ENCODE data around the gene PPFIA4. TPM values are rescaled to one million over a fixed set of nuclear protein-coding genes. Genes with fewer than 3 reads are reported as not detected.
"Not testable (repeated sequence)": the region's sequence is repeated elsewhere in the genome, so short reads cannot be mapped to it uniquely, and the experiment has no call there.

Gene PPFIA4
- total and polyA plus RNA-seq, 10 donors: 0.21 to 12.0 (median 4.9) TPM

- Histone ChIP-seq H3K9me3 (no peaks in the 10 kb centered on the region), H3K27me3 (replicated peaks in 1 of 7) (no peaks in the 10 kb centered on the region), H3K4me3 (no peak overlapping the region), H3K4me1 (peaks cover 0 to 21% (median 0%) of the 10 kb centered on the region in 6 donors), H3K27ac (no peak overlapping the region), H3K36me3 (peaks cover 5 to 100% (median 97%) of the 10 kb centered on the region in 6 donors)
- DNase-seq: no peak
- TF ChIP-seq POLR2A (IDR thresholded peaks at IDR 0.05) (no peak), CTCF (IDR thresholded peaks at IDR 0.05 in 8 of 11, conservative IDR thresholded peaks at IDR 0.05 in 3 of 11) (no peak), POLR2AphosphoS5 (IDR thresholded peaks at IDR 0.05) (no peak)
- intact Hi-C loops (cut with DNase I; ENCODE audit: low total_unique reads): no loop called here
- 83 to 92% (median 90%) methylated on average over 6 of the region's 6 CpGs for WGBS, 5 donors
Observed at GRCh38 chr1:203017692-203018091, 8.6 kb upstream of the PPFIA4 start.

DNA sequence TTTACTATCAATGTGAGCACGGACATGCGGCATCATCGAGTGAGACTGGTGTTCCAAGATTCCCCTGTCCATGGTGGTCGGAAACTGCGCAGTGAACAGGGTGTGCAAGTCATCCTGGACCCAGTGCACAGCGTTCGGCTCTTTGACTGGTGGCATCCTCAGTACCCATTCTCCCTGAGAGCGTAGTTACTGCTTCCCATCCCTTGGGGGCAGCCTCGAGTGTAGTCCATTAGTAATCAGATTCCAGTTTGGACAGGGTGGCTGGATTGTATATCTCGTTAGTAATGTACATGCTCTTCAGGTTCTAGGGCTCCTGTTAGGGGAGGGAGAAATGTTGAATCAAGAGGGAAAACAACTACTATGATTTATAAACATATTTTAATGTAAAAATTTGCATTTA is 3.4 kb upstream of the PPFIA4 start:
- 94 to 99% (median 96%) methylated on average over 4 to 5 of the region's 10 CpGs for WGBS, 5 donors
- H3K9me3 ChIP-seq; H3K27ac ChIP-seq; DNase-seq; H3K4me3 ChIP-seq; intact Hi-C loops (cut with DNase I; ENCODE audit: low total_unique reads): not testable (repeated sequence)
- peaks cover 5 to 69% (median 59%) of the 10 kb centered on the region in 6 donors for H3K36me3 ChIP-seq
- H3K27me3 ChIP-seq (replicated peaks in 1 of 7): peaks cover 0 to 16% (median 6%) of the 10 kb centered on the region in 7 donors
- H3K4me1 ChIP-seq: peaks cover 0 to 23% (median 14%) of the 10 kb centered on the region in 6 donors

- Histone ChIP-seq H3K27me3 (replicated peaks in 1 of 7) (peaks cover 0 to 21% (median 6%) of the 10 kb centered on the region in 7 donors), H3K4me3 (peak overlapping the region in 4 of 8 donors; percentile 44 to 75 (median 56)), H3K4me1 (peaks cover 0 to 26% (median 17%) of the 10 kb centered on the region in 6 donors), H3K36me3 (peaks cover 5 to 41% (median 36%) of the 10 kb centered on the region in 6 donors), H3K9me3 (no peaks in the 10 kb centered on the region), H3K27ac (peak overlapping the region in 5 of 8 donors; percentile 29 to 59 (median 53))
- DNase-seq: no peak
- intact Hi-C loops (cut with DNase I; ENCODE audit: low total_unique reads): no loop called here
- TF ChIP-seq POLR2AphosphoS5 (IDR thresholded peaks at IDR 0.05) (no peak), POLR2A (IDR thresholded peaks at IDR 0.05) (no peak), CTCF (IDR thresholded peaks at IDR 0.05 in 8 of 11, conservative IDR thresholded peaks at IDR 0.05 in 3 of 11) (no peak)
Observed at GRCh38 chr1:203025686-203026030, 633 bp upstream of the PPFIA4 start.

DNA sequence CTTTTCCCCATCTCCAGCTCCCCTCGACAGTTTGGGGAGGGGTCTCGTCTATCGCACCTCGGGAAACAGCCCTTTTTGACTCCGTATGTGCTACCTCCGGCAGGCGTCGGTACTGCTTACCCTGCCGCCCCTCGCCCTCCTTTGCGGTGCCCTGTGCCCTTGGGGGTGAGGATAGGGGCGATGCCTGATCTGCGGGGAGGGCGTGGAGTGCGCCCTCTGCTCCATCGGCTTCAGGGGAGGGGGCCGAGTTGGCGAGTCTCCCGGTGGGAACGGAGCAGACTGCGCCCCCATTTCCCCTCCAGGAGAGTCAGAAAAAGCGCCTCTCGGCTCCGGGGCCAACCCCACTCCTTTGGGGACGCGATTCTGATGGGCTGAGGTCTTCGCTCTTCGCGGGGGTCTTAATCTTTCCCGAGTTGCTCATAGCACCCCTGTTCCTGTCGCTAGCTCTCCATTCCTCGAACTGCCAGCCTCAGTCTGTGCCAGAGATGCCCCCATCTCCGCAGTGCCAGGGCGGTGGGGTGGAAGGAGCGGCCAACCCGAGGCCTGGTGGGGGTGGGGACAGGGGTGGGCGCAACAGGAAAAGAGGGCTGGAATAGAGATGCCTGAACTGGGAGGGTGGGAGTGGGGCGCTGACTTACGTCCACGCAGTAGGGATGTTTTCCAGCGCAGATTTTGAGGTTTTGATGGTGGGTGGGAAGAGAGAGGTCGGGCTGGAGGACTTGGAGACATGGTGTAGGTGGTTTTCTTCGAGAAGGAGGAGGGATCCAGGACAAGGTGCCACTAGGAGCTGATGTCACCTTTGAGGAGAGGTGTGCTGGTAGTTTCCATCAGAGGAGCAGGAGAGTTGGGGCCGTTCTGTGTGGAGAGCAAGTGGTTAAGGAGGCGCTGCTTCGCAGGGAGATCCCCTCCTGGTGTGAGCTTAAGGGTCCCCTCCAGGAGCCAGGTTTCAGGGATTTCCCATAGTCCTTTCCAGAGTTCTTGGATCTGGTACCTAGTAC is 674 bp downstream of the PPFIA4 start:
- intact Hi-C loops (cut with DNase I; ENCODE audit: low total_unique reads): no loop called here
- Histone ChIP-seq H3K4me1 (peaks cover 0 to 26% (median 17%) of the 10 kb centered on the region in 6 donors), H3K4me3 (peak overlapping the region; percentile 40 to 75 (median 52)), H3K36me3 (peaks cover 0 to 28% (median 23%) of the 10 kb centered on the region in 6 donors), H3K27me3 (replicated peaks in 1 of 7) (peaks cover 0 to 21% (median 6%) of the 10 kb centered on the region in 7 donors), H3K9me3 (no peaks in the 10 kb centered on the region), H3K27ac (peak overlapping the region in 3 of 8 donors; percentile 51 to 54 (median 53))
- TF ChIP-seq POLR2AphosphoS5 (IDR thresholded peaks at IDR 0.05): no peak
- TF ChIP-seq CTCF (IDR thresholded peaks at IDR 0.05 in 8 of 11, conservative IDR thresholded peaks at IDR 0.05 in 3 of 11): no peak
- TF ChIP-seq POLR2A (IDR thresholded peaks at IDR 0.05): no peak
- peak; percentile 84 for DNase-seq
- WGBS, 5 donors: 9 to 15% (median 13%) methylated on average over 38 to 46 of the region's 46 CpGs

All from spleen (tissue), 11 donors.